K562 (cell line): ENCODE results near the gene KAT5. TPM values are rescaled to one million over a fixed set of nuclear protein-coding genes. Genes with fewer than 3 reads are reported as not detected.

ENCODE experiments used
- NFRKB ChIP-seq: fragments of 450-650 bp; IDR thresholded peaks from 2 replicates; pipeline ENCODE4 v1.6.1; 2016; ENCODE audit warnings: low read depth
- TEAD4 ChIP-seq, 2 experiments: sonication (generic) in 1 of 2; formaldehyde crosslinking in 1 of 2; IDR thresholded peaks; 2 replicates each; pipeline versions ENCODE4 v1.6.1 to v1.8.0; 2012 to 2022; ENCODE audit warnings: borderline replicate concordance in 1 of 2, inconsistent platforms in 1 of 2, low read length in 1 of 2, mild to moderate bottlenecking in 1 of 2, missing genetic modification reagents in 1 of 2
- ZZZ3 ChIP-seq: fragments of 450-650 bp; IDR thresholded peaks from 2 replicates; pipeline ENCODE4 v1.6.1; 2016; ENCODE audit warnings: antibody characterized with exemption, mild to moderate bottlenecking, moderate library complexity
- polyA plus RNA-seq, 8 experiments: library from polyadenylated mRNA; depleted of rRNA in 4 of 8; stranded (reverse) in 5 of 8; unstranded in 3 of 8; fragments of >200 nt; fragmentation: Nextera tagmentation in 2 of 8; fragmentation: Illumina TruSeq in 1 of 8; extraction: Ambion mirVana in 2 of 8; extraction: Trizol in 1 of 8; gene quantifications; 2 replicates each; pipeline versions ENCODE4 v1.2.1 to v1.2.3, GENCODE V29; 2011 to 2014; ENCODE audit warnings: inconsistent platforms in 1 of 8, missing spikeins in 1 of 8
- total RNA-seq, 7 experiments: library from RNA; depleted of rRNA in 6 of 7; stranded (reverse); fragments of >200 nt in 6 of 7; fragmentation: Illumina TruSeq in 2 of 7; extraction: Trizol in 2 of 7; gene quantifications; 2 replicates each; pipeline versions ENCODE4 v1.2.1 to v1.2.3, GENCODE V29; 2011 to 2021; ENCODE audit warnings: low replicate concordance in 1 of 7
- TF ChIP-seq, protein P1 (sequence below), 2 experiments: fragments of 450-650 bp in 1 of 2; sonication (generic) in 1 of 2; formaldehyde crosslinking in 1 of 2; IDR thresholded peaks; 2 replicates each; pipeline versions ENCODE4 v1.7.1 to v1.9.0; 2016 to 2022; ENCODE audit warnings: inconsistent platforms in 1 of 2, mild to moderate bottlenecking in 1 of 2, missing genetic modification reagents in 1 of 2
- TF ChIP-seq, protein P2 (sequence below): fragments of 450-650 bp; IDR thresholded peaks from 2 replicates; pipeline ENCODE4 v1.6.1; 2016; ENCODE audit warnings: mild to moderate bottlenecking, moderate library complexity

The KAT5 gene
- total and polyA plus RNA-seq, 9 of the 15 experiments (the other 6 are each of a cell fraction or from before 2014, with no cell fraction given) = 3.6 to 76.8 (median 52.7) TPM

DNA sequence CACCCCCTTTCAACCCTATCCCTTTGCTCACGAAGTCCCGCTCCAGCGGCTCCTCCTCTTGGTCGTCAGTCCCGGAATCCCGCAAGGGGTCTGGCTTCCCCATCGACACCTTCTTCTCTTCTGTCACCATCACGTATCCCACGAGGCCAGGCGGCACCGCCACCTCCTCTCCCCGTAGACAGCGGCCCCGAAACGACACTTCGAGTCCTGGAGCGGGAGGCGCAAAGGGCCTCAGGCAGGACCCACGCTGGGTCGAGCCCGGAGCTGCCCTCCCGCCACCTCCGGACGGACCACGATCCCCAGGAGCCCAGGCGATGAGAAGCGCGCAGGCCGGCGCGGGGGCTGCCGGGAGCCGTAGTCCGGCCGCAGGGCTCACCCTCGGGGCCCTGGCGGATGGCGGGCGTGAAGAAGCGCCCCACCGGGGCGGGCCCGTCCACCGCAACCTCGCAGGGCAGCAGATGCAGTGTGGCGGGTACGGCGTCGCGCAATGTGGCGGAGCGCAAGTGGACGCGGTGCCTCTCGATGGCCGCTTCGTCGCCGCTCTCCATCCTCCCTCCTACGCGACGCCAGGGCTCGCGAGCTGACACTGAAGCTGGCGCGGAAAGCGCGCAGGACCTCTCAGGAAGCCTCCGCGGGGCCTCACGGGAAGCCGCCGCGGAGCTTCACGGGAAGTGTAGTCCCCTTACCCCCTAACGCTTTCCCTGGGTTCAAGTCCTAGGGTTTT, 8.3 kb downstream of the KAT5 start, which contains the start of gene RNASEH2C (continued):
- TF ChIP-seq, protein P1, sequence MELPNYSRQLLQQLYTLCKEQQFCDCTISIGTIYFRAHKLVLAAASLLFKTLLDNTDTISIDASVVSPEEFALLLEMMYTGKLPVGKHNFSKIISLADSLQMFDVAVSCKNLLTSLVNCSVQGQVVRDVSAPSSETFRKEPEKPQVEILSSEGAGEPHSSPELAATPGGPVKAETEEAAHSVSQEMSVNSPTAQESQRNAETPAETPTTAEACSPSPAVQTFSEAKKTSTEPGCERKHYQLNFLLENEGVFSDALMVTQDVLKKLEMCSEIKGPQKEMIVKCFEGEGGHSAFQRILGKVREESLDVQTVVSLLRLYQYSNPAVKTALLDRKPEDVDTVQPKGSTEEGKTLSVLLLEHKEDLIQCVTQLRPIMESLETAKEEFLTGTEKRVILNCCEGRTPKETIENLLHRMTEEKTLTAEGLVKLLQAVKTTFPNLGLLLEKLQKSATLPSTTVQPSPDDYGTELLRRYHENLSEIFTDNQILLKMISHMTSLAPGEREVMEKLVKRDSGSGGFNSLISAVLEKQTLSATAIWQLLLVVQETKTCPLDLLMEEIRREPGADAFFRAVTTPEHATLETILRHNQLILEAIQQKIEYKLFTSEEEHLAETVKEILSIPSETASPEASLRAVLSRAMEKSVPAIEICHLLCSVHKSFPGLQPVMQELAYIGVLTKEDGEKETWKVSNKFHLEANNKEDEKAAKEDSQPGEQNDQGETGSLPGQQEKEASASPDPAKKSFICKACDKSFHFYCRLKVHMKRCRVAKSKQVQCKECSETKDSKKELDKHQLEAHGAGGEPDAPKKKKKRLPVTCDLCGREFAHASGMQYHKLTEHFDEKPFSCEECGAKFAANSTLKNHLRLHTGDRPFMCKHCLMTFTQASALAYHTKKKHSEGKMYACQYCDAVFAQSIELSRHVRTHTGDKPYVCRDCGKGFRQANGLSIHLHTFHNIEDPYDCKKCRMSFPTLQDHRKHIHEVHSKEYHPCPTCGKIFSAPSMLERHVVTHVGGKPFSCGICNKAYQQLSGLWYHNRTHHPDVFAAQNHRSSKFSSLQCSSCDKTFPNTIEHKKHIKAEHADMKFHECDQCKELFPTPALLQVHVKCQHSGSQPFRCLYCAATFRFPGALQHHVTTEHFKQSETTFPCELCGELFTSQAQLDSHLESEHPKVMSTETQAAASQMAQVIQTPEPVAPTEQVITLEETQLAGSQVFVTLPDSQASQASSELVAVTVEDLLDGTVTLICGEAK (IDR thresholded peaks at IDR 0.05) = no peak; the same call in none of the 2 replicates
- TF ChIP-seq, protein P1 (CRISPR knock-in tag; IDR thresholded peaks at IDR 0.05) = no peak
- TF ChIP-seq, protein P2, sequence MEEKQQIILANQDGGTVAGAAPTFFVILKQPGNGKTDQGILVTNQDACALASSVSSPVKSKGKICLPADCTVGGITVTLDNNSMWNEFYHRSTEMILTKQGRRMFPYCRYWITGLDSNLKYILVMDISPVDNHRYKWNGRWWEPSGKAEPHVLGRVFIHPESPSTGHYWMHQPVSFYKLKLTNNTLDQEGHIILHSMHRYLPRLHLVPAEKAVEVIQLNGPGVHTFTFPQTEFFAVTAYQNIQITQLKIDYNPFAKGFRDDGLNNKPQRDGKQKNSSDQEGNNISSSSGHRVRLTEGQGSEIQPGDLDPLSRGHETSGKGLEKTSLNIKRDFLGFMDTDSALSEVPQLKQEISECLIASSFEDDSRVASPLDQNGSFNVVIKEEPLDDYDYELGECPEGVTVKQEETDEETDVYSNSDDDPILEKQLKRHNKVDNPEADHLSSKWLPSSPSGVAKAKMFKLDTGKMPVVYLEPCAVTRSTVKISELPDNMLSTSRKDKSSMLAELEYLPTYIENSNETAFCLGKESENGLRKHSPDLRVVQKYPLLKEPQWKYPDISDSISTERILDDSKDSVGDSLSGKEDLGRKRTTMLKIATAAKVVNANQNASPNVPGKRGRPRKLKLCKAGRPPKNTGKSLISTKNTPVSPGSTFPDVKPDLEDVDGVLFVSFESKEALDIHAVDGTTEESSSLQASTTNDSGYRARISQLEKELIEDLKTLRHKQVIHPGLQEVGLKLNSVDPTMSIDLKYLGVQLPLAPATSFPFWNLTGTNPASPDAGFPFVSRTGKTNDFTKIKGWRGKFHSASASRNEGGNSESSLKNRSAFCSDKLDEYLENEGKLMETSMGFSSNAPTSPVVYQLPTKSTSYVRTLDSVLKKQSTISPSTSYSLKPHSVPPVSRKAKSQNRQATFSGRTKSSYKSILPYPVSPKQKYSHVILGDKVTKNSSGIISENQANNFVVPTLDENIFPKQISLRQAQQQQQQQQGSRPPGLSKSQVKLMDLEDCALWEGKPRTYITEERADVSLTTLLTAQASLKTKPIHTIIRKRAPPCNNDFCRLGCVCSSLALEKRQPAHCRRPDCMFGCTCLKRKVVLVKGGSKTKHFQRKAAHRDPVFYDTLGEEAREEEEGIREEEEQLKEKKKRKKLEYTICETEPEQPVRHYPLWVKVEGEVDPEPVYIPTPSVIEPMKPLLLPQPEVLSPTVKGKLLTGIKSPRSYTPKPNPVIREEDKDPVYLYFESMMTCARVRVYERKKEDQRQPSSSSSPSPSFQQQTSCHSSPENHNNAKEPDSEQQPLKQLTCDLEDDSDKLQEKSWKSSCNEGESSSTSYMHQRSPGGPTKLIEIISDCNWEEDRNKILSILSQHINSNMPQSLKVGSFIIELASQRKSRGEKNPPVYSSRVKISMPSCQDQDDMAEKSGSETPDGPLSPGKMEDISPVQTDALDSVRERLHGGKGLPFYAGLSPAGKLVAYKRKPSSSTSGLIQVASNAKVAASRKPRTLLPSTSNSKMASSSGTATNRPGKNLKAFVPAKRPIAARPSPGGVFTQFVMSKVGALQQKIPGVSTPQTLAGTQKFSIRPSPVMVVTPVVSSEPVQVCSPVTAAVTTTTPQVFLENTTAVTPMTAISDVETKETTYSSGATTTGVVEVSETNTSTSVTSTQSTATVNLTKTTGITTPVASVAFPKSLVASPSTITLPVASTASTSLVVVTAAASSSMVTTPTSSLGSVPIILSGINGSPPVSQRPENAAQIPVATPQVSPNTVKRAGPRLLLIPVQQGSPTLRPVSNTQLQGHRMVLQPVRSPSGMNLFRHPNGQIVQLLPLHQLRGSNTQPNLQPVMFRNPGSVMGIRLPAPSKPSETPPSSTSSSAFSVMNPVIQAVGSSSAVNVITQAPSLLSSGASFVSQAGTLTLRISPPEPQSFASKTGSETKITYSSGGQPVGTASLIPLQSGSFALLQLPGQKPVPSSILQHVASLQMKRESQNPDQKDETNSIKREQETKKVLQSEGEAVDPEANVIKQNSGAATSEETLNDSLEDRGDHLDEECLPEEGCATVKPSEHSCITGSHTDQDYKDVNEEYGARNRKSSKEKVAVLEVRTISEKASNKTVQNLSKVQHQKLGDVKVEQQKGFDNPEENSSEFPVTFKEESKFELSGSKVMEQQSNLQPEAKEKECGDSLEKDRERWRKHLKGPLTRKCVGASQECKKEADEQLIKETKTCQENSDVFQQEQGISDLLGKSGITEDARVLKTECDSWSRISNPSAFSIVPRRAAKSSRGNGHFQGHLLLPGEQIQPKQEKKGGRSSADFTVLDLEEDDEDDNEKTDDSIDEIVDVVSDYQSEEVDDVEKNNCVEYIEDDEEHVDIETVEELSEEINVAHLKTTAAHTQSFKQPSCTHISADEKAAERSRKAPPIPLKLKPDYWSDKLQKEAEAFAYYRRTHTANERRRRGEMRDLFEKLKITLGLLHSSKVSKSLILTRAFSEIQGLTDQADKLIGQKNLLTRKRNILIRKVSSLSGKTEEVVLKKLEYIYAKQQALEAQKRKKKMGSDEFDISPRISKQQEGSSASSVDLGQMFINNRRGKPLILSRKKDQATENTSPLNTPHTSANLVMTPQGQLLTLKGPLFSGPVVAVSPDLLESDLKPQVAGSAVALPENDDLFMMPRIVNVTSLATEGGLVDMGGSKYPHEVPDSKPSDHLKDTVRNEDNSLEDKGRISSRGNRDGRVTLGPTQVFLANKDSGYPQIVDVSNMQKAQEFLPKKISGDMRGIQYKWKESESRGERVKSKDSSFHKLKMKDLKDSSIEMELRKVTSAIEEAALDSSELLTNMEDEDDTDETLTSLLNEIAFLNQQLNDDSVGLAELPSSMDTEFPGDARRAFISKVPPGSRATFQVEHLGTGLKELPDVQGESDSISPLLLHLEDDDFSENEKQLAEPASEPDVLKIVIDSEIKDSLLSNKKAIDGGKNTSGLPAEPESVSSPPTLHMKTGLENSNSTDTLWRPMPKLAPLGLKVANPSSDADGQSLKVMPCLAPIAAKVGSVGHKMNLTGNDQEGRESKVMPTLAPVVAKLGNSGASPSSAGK = peak; percentile 69
- TF ChIP-seq ZZZ3 = no peak
- no peak for TF ChIP-seq TEAD4 (IDR thresholded peaks at IDR 0.05; ENCODE audit: low read length)
- TF ChIP-seq TEAD4 (CRISPR knock-in tag; IDR thresholded peaks at IDR 0.05; ENCODE audit: borderline replicate concordance) = no peak
- TF ChIP-seq NFRKB = no peak
